ENCODE data around the gene KLF15. TPM values are rescaled to one million over a fixed set of nuclear protein-coding genes. Genes with fewer than 3 reads are reported as not detected.

The KLF15 gene
- polyA plus RNA-seq, 1 donor (not counting 4 experiments of a cell fraction or from before 2014, with no cell fraction given) = 0.03 TPM

- Histone ChIP-seq H3K4me1 (ENCODE audit: control insufficient read depth, extremely low read depth, insufficient read depth, low read length) (no peaks in the 10 kb centered on the region), H3K79me2 (ENCODE audit: control insufficient read depth, insufficient read depth, low read length) (no peaks in the 10 kb centered on the region), H3K27ac (ENCODE audit: control insufficient read depth, insufficient read depth, low read length) (no peak overlapping the region), H3K9me1 (ENCODE audit: control insufficient read depth, extremely low read depth, insufficient read depth, low read length) (no peaks in the 10 kb centered on the region), H4K20me1 (ENCODE audit: control insufficient read depth, extremely low read depth, insufficient read depth, low read length) (no peaks in the 10 kb centered on the region), H3K36me3 (ENCODE audit: control insufficient read depth in 2 of 2, extremely low read depth in 1 of 2, insufficient read depth in 2 of 2, low read length in 2 of 2) (no peaks in the 10 kb centered on the region), H3K4me2 (ENCODE audit: control insufficient read depth, extremely low read depth, insufficient read depth, low read depth, low read length) (no peak overlapping the region), H3K9ac (ENCODE audit: control insufficient read depth, extremely low read depth, insufficient read depth, low read length) (no peak overlapping the region), H3K27me3 (ENCODE audit: control insufficient read depth, extremely low read depth, insufficient read depth, low read length) (peaks cover 12% of the 10 kb centered on the region), H3K4me3 (ENCODE audit: control insufficient read depth in 2 of 3, extremely low read depth in 1 of 3, insufficient read depth in 2 of 3, low read depth in 1 of 3, low read length in 3 of 3) (no peak overlapping the region), H3K9me3 (ENCODE audit: control insufficient read depth, low read depth, low read length) (no peaks in the 10 kb centered on the region), H2AFZ (ENCODE audit: control insufficient read depth, low read length) (no peak overlapping the region)
- dilution Hi-C loops (cut with MboI; ENCODE audit: extremely low pct_ligation_motif_present, low sequenced_read_pairs) = no loop called here
- TF ChIP-seq CTCF (optimal IDR thresholded peaks at IDR 0.05 in 1 of 3, IDR thresholded peaks at IDR 0.05 in 1 of 3, conservative IDR thresholded peaks at IDR 0.05 in 1 of 3; ENCODE audit: extremely low read depth in 1 of 3, insufficient read depth in 2 of 3, low read length in 3 of 3) (no peak), EZH2 (IDR thresholded peaks at IDR 0.05; ENCODE audit: low read length) (no peak)
- FAIRE-seq = no peak
- DNase-seq (ENCODE audit: low read depth, low spot score) = no peak
These were observed 36.5 kb downstream of the KLF15 start for GRCh38 chr3:126320517-126321293.

GRCh38 chr3:126319701-126320295 is 37.4 kb downstream of the KLF15 start:
- Histone ChIP-seq H3K9ac (ENCODE audit: control insufficient read depth, extremely low read depth, insufficient read depth, low read length) (no peak overlapping the region), H3K9me3 (ENCODE audit: control insufficient read depth, low read depth, low read length) (no peaks in the 10 kb centered on the region), H4K20me1 (ENCODE audit: control insufficient read depth, extremely low read depth, insufficient read depth, low read length) (no peaks in the 10 kb centered on the region), H3K9me1 (ENCODE audit: control insufficient read depth, extremely low read depth, insufficient read depth, low read length) (no peaks in the 10 kb centered on the region), H3K36me3 (ENCODE audit: control insufficient read depth in 2 of 2, extremely low read depth in 1 of 2, insufficient read depth in 2 of 2, low read length in 2 of 2) (no peaks in the 10 kb centered on the region), H3K4me3 (ENCODE audit: control insufficient read depth in 2 of 3, extremely low read depth in 1 of 3, insufficient read depth in 2 of 3, low read depth in 1 of 3, low read length in 3 of 3) (no peak overlapping the region), H3K4me1 (ENCODE audit: control insufficient read depth, extremely low read depth, insufficient read depth, low read length) (no peaks in the 10 kb centered on the region), H3K27me3 (ENCODE audit: control insufficient read depth, extremely low read depth, insufficient read depth, low read length) (peaks cover 12% of the 10 kb centered on the region), H2AFZ (ENCODE audit: control insufficient read depth, low read length) (no peak overlapping the region), H3K4me2 (ENCODE audit: control insufficient read depth, extremely low read depth, insufficient read depth, low read depth, low read length) (no peak overlapping the region), H3K79me2 (ENCODE audit: control insufficient read depth, insufficient read depth, low read length) (no peaks in the 10 kb centered on the region), H3K27ac (ENCODE audit: control insufficient read depth, insufficient read depth, low read length) (no peak overlapping the region)
- TF ChIP-seq EZH2 (IDR thresholded peaks at IDR 0.05; ENCODE audit: low read length) (no peak), CTCF (optimal IDR thresholded peaks at IDR 0.05 in 1 of 3, IDR thresholded peaks at IDR 0.05 in 1 of 3, conservative IDR thresholded peaks at IDR 0.05 in 1 of 3; ENCODE audit: extremely low read depth in 1 of 3, insufficient read depth in 2 of 3, low read length in 3 of 3) (no peak)
- DNase-seq (ENCODE audit: low read depth, low spot score) = no peak
- dilution Hi-C loops (cut with MboI; ENCODE audit: extremely low pct_ligation_motif_present, low sequenced_read_pairs) = no loop called here
- FAIRE-seq = no peak
